Prostate gland (tissue), 2 donors: ENCODE data around the gene KIF1B. TPM values are rescaled to one million over a fixed set of nuclear protein-coding genes. Genes with fewer than 3 reads are reported as not detected.

Experiments
- DNase-seq: peaks from one replicate; pipeline ENCODE4 v3.0.0-alpha.2; 2019; ENCODE audit warnings: low spot score
- H3K27ac ChIP-seq, 2 donors: fragments of 200-600 bp; sonication (generic); 2 replicates each; pipeline ENCODE4 v1.5.1; 2017 to 2019
- H3K27me3 ChIP-seq: fragments of 200-600 bp; sonication (generic); replicated peaks from 2 replicates; pipeline ENCODE4 v1.5.1; 2019; ENCODE audit not compliant: insufficient read depth
- H3K36me3 ChIP-seq, 2 donors: fragments of 200-600 bp; sonication (generic); 1 replicate in 1 of 2; 2 replicates in 1 of 2; pipeline versions ENCODE4 v1.5.1 to v1.8.1; 2017 to 2019
- H3K4me1 ChIP-seq: fragments of 200-600 bp; sonication (generic); replicated peaks from 2 replicates; pipeline ENCODE4 v1.5.1; 2019
- H3K4me3 ChIP-seq, 2 donors: fragments of 200-600 bp; sonication (generic); 2 replicates each; pipeline ENCODE4 v1.5.1; 2017 to 2019
- H3K9me3 ChIP-seq: fragments of 200-600 bp; sonication (generic); 2 replicates; pipeline ENCODE4 v1.5.1; 2017
- POLR2A ChIP-seq: fragments of 450-650 bp; IDR thresholded peaks from one replicate; pipeline ENCODE4 v1.6.1; 2016; ENCODE audit warnings: antibody characterized with exemption, mild to moderate bottlenecking
- POLR2AphosphoS5 ChIP-seq: sonication (generic); formaldehyde crosslinking; IDR thresholded peaks from one replicate; pipeline ENCODE4 v1.6.1; 2017; ENCODE audit warnings: antibody characterized with exemption
- WGBS: methylation state at CpG from one replicate; pipeline ENCODE4 v1.1.5; 2018; 5-methylcytosine and 5-hydroxymethylcytosine counted together
- intact Hi-C: fragments of 100-400 bp; cut with DNase I; formaldehyde crosslinking; loops from one replicate; pipeline ENCODE4 v1.14.2; 2022
- total RNA-seq, 2 donors: library from RNA; depleted of rRNA; stranded (reverse); fragments of >200 nt; gene quantifications; one replicate each; pipeline ENCODE4 v1.1.0, GENCODE V29; 2016
- TF ChIP-seq, protein P1 (sequence below), 4 experiments: fragments of 200-600 bp in 2 of 4; fragments of 450-650 bp in 2 of 4; sonication (generic) in 2 of 4; IDR thresholded peaks; 1 replicate in 3 of 4; 2 replicates in 1 of 4; pipeline ENCODE4 v1.5.1; 2016 to 2019; ENCODE audit warnings: antibody characterized with exemption in 4 of 4, mild to moderate bottlenecking in 2 of 4, moderate library complexity in 2 of 4

Gene KIF1B
- total RNA-seq, 2 donors from 2014 or later = 31.3 to 56.8 TPM

DNA sequence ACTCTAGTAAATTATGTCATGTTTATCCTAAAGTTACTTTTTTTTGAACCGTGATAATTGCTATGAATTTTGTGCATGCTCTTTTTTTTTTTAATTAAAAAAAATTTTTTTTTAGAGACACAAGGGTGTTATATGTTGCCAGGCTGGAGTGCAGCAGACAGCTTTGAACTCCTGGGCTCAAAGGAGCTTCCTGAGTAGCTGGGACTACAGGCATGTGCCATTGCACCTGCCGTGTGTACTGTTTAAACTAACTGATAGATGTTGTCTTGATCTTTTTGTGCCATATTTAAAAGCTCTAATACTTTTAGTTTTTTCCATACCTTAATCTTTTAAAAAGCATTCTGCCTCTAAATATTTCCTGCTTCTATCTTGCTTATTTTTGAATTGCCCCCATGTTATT, 60.7 kb downstream of the KIF1B start:
- no peaks in the 10 kb centered on the region for H3K36me3 ChIP-seq
- WGBS = 71% methylated on average over 2 of the region's 2 CpGs
- TF ChIP-seq POLR2A = no peak
- TF ChIP-seq, protein P1, sequence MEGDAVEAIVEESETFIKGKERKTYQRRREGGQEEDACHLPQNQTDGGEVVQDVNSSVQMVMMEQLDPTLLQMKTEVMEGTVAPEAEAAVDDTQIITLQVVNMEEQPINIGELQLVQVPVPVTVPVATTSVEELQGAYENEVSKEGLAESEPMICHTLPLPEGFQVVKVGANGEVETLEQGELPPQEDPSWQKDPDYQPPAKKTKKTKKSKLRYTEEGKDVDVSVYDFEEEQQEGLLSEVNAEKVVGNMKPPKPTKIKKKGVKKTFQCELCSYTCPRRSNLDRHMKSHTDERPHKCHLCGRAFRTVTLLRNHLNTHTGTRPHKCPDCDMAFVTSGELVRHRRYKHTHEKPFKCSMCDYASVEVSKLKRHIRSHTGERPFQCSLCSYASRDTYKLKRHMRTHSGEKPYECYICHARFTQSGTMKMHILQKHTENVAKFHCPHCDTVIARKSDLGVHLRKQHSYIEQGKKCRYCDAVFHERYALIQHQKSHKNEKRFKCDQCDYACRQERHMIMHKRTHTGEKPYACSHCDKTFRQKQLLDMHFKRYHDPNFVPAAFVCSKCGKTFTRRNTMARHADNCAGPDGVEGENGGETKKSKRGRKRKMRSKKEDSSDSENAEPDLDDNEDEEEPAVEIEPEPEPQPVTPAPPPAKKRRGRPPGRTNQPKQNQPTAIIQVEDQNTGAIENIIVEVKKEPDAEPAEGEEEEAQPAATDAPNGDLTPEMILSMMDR (IDR thresholded peaks at IDR 0.05) = no peak
- TF ChIP-seq POLR2AphosphoS5 = no peak

GRCh38 chr1:10271869-10272268, 61.5 kb downstream of the KIF1B start:
- TF ChIP-seq POLR2AphosphoS5 = no peak
- no peak for TF ChIP-seq POLR2A
- TF ChIP-seq, protein P1 (IDR thresholded peaks at IDR 0.05) = no peak
- H3K4me3 ChIP-seq = no peak overlapping the region
- intact Hi-C loops = no loop called here
- no peaks in the 10 kb centered on the region for H3K9me3 ChIP-seq
- H3K4me1 ChIP-seq = no peaks in the 10 kb centered on the region
- 92% methylated on average over 2 of the region's 2 CpGs for WGBS
- no peaks in the 10 kb centered on the region for H3K36me3 ChIP-seq
- H3K27ac ChIP-seq = no peak overlapping the region
- H3K27me3 ChIP-seq = no peaks in the 10 kb centered on the region
- no peak for DNase-seq

More for the DNA sequence above, 60.7 kb downstream of the KIF1B start:
- H3K27ac ChIP-seq = no peak overlapping the region
- DNase-seq = no peak
- no peaks in the 10 kb centered on the region for H3K4me1 ChIP-seq
- intact Hi-C loops = no loop called here
- no peaks in the 10 kb centered on the region for H3K9me3 ChIP-seq
- no peaks in the 10 kb centered on the region for H3K27me3 ChIP-seq
- no peak overlapping the region for H3K4me3 ChIP-seq

DNA sequence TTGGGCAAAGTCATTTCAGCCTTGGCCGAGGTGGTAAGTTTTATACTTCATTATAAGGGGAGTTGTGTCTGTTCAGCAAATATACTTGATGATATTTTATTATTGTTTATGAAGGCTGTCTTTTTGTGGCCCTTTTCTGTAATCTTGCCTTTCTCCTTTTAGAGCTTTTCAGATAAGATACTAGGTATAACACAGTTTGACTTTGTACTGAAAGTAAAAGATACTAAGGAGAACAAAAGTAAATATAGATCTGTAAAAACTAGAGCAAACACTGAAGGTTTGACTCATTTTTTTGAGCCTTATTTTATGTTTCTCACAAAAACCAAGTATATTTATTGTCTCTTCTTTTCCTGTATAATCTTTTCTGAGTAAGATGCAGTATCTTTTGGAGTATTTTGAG, 61.9 kb downstream of the KIF1B start:
- 71% methylated on average over 1 of the region's 1 CpG for WGBS
- no peaks in the 10 kb centered on the region for H3K27me3 ChIP-seq
- TF ChIP-seq, protein P1 (IDR thresholded peaks at IDR 0.05) = no peak
- TF ChIP-seq POLR2AphosphoS5 = no peak
- no peak for TF ChIP-seq POLR2A
- no peak overlapping the region for H3K4me3 ChIP-seq
- no peak overlapping the region for H3K27ac ChIP-seq
- intact Hi-C loops = no loop called here
- H3K36me3 ChIP-seq = no peaks in the 10 kb centered on the region
- DNase-seq = no peak
- no peaks in the 10 kb centered on the region for H3K9me3 ChIP-seq
- no peaks in the 10 kb centered on the region for H3K4me1 ChIP-seq

GRCh38 chr1:10278880-10279279, 68.5 kb downstream of the KIF1B start:
- Histone ChIP-seq H3K36me3 (no peaks in the 10 kb centered on the region), H3K27ac (no peak overlapping the region), H3K27me3 (no peaks in the 10 kb centered on the region), H3K4me1 (no peaks in the 10 kb centered on the region), H3K4me3 (no peak overlapping the region), H3K9me3 (no peaks in the 10 kb centered on the region)
- 90% methylated on average over 5 of the region's 5 CpGs for WGBS
- TF ChIP-seq POLR2A (no peak), POLR2AphosphoS5 (no peak)
- TF ChIP-seq, protein P1 (IDR thresholded peaks at IDR 0.05) = no peak
- intact Hi-C loops = no loop called here
- no peak for DNase-seq

- Histone ChIP-seq H3K27ac (no peak overlapping the region), H3K27me3 (no peaks in the 10 kb centered on the region), H3K4me3 (no peak overlapping the region), H3K9me3 (no peaks in the 10 kb centered on the region), H3K4me1 (no peaks in the 10 kb centered on the region), H3K36me3 (no peaks in the 10 kb centered on the region)
- intact Hi-C loops = no loop called here
- TF ChIP-seq POLR2A (no peak), POLR2AphosphoS5 (no peak)
- TF ChIP-seq, protein P1 (IDR thresholded peaks at IDR 0.05) = no peak
- WGBS = 87% methylated on average over 3 of the region's 3 CpGs
- DNase-seq = no peak
Measured at GRCh38 chr1:10280439-10281350, 70.3 kb downstream of the KIF1B start.
